MM.1S (cell line): Measurements from ENCODE around the gene MTA3.

Experiments
- DNase-seq: peaks from one replicate; pipeline ENCODE4 v3.0.0-alpha.2; 2015
- H2AFZ ChIP-seq: fragments of 300-600 bp; sonication (generic); 2 replicates; pipeline ENCODE4 v1.6.0; 2016; ENCODE audit warnings: antibody characterized with exemption, low read length
- H3F3A ChIP-seq: fragments of 300-600 bp; sonication (generic); 2 replicates; pipeline ENCODE4 v1.6.1; 2016; ENCODE audit warnings: mild to moderate bottlenecking, antibody characterized with exemption, low read length, moderate library complexity, mixed read lengths; ENCODE audit not compliant: insufficient read depth
- H3K27ac ChIP-seq: fragments of 300-600 bp; sonication (generic); 2 replicates; pipeline ENCODE4 v1.5.1; 2016; ENCODE audit warnings: mild to moderate bottlenecking, low read length
- H3K27me3 ChIP-seq: fragments of 300-600 bp; sonication (generic); replicated peaks from 2 replicates; pipeline ENCODE4 v1.6.0; 2016; ENCODE audit warnings: low read length; ENCODE audit not compliant: insufficient read depth
- H3K36me3 ChIP-seq: fragments of 300-600 bp; sonication (generic); replicated peaks from 2 replicates; pipeline ENCODE4 v1.6.1; 2016; ENCODE audit warnings: mild to moderate bottlenecking, low read length, mixed read lengths; ENCODE audit not compliant: insufficient read depth
- H3K4me1 ChIP-seq: fragments of 300-600 bp; sonication (generic); 2 replicates; pipeline ENCODE4 v1.6.1; 2016; ENCODE audit warnings: low read length, mixed read lengths
- H3K4me2 ChIP-seq: fragments of 300-600 bp; sonication (generic); 2 replicates; pipeline ENCODE4 v1.6.0; 2016; ENCODE audit warnings: low read depth, low read length
- H3K4me3 ChIP-seq: fragments of 300-600 bp; sonication (generic); 2 replicates; pipeline ENCODE4 v1.5.1; 2016; ENCODE audit warnings: low read length, mixed read lengths
- H3K79me2 ChIP-seq: fragments of 300-600 bp; sonication (generic); 2 replicates; pipeline ENCODE4 v1.6.1; 2016; ENCODE audit warnings: mixed run types, low read length, mixed read lengths
- H3K9ac ChIP-seq: fragments of 300-600 bp; sonication (generic); 2 replicates; pipeline ENCODE4 v1.6.1; 2016; ENCODE audit warnings: low read length, mixed read lengths
- H3K9me2 ChIP-seq: fragments of 300-600 bp; sonication (generic); replicated peaks from 2 replicates; pipeline ENCODE4 v1.6.1; 2016; ENCODE audit warnings: mild to moderate bottlenecking, low read length, mixed read lengths; ENCODE audit not compliant: insufficient read depth
- H3K9me3 ChIP-seq: fragments of 300-600 bp; sonication (generic); replicated peaks from 2 replicates; pipeline ENCODE4 v1.6.1; 2016; ENCODE audit warnings: mild to moderate bottlenecking, low read length, mixed read lengths; ENCODE audit not compliant: insufficient read depth
- H4K20me1 ChIP-seq: fragments of 300-600 bp; sonication (generic); 2 replicates; pipeline ENCODE4 v1.6.1; 2016; ENCODE audit warnings: mild to moderate bottlenecking, low read length, moderate library complexity, mixed read lengths; ENCODE audit not compliant: insufficient read depth
- EZH2 ChIP-seq: fragments of 300-600 bp; sonication (generic); optimal IDR thresholded peaks from 2 replicates; pipeline ENCODE3; 2017; ENCODE audit warnings: low read depth, mild to moderate bottlenecking, antibody characterized with exemption, low read length, mixed read lengths
- EZH2phosphoT487 ChIP-seq: fragments of 300-600 bp; sonication (generic); IDR thresholded peaks from 2 replicates; pipeline ENCODE4 v1.6.1; 2018; ENCODE audit warnings: antibody characterized with exemption, low read length
- TF ChIP-seq, protein P1 (sequence below): fragments of 300-600 bp; sonication (generic); IDR thresholded peaks from 2 replicates; pipeline ENCODE4 v1.5.1; 2016; ENCODE audit warnings: antibody characterized with exemption, low read length, mixed read lengths

The MTA3 gene

DNA sequence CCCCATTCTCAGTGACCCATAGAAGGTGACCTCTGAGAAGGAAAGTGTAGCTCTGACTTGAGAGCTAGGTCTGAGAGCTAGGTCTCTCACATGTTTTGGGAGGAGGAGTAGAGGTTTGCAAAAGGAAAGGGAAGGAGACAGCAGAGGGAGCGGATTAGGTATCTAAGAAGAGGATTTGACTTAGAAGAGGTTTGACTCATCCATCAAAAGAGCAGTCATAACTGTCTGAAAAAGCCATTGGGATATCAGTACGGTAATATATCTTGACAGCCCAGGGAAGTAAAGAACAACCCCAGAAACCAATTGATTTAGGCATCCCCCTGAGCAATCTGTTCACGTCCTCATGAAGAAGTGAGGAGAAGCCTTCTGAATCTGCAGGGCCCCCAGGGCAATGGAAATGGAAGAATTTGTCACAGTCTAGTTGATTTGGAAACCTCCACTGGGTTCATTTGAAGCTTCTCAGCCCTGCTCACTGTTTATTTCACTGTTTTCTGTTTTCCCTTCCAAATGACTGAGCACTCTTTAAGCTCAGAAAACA lies 176.2 kb downstream of the MTA3 start:
- H3K27me3 ChIP-seq, result no peaks in the 10 kb centered on the region
- H2AFZ ChIP-seq, result no peak overlapping the region
- no peaks in the 10 kb centered on the region; the same call in 1 of the 2 replicates for H3K9me2 ChIP-seq
- no peaks in the 10 kb centered on the region for H3K9me3 ChIP-seq
- H3K27ac ChIP-seq, result no peak overlapping the region
- H3K4me3 ChIP-seq, result no peak overlapping the region
- no peaks in the 10 kb centered on the region for H3K36me3 ChIP-seq
- TF ChIP-seq EZH2phosphoT487, result no peak
- TF ChIP-seq EZH2, result no peak
- TF ChIP-seq, protein P1, sequence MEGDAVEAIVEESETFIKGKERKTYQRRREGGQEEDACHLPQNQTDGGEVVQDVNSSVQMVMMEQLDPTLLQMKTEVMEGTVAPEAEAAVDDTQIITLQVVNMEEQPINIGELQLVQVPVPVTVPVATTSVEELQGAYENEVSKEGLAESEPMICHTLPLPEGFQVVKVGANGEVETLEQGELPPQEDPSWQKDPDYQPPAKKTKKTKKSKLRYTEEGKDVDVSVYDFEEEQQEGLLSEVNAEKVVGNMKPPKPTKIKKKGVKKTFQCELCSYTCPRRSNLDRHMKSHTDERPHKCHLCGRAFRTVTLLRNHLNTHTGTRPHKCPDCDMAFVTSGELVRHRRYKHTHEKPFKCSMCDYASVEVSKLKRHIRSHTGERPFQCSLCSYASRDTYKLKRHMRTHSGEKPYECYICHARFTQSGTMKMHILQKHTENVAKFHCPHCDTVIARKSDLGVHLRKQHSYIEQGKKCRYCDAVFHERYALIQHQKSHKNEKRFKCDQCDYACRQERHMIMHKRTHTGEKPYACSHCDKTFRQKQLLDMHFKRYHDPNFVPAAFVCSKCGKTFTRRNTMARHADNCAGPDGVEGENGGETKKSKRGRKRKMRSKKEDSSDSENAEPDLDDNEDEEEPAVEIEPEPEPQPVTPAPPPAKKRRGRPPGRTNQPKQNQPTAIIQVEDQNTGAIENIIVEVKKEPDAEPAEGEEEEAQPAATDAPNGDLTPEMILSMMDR, result no peak
- no peak overlapping the region for H3K9ac ChIP-seq
- no peak overlapping the region for H3K4me2 ChIP-seq
- H3K4me1 ChIP-seq, result no peaks in the 10 kb centered on the region
- H4K20me1 ChIP-seq, result no peaks in the 10 kb centered on the region
- H3F3A ChIP-seq, result no peaks in the 10 kb centered on the region
- no peaks in the 10 kb centered on the region for H3K79me2 ChIP-seq
- DNase-seq, result no peak

DNA sequence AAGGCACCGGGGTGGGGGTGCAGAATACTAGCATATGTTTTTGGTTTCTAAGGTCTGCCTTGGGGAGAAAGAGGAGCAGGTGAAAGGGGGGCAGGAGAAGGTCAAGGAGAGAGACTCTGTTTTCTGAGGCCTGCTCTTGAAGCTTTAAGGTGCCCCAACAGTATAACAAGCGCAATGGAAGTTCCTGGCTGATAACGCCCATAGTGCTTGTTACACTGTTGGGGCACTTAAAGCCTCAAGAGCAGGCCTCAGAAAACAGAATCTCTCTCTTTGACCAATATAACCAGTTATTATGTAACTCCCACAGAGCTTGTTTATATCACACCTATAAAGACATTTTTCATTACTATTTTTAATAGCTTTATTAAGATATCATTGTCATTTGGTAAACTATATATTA lies 179.0 kb downstream of the MTA3 start:
- no peaks in the 10 kb centered on the region for H4K20me1 ChIP-seq
- no peaks in the 10 kb centered on the region for H3K4me1 ChIP-seq
- no peak overlapping the region for H3K27ac ChIP-seq
- H3K9ac ChIP-seq, result no peak overlapping the region
- H3K9me3 ChIP-seq, result no peaks in the 10 kb centered on the region
- no peaks in the 10 kb centered on the region for H3K9me2 ChIP-seq
- no peaks in the 10 kb centered on the region for H3F3A ChIP-seq
- no peaks in the 10 kb centered on the region for H3K79me2 ChIP-seq
- H3K27me3 ChIP-seq, result no peaks in the 10 kb centered on the region
- H3K4me2 ChIP-seq, result no peak overlapping the region
- H3K4me3 ChIP-seq, result no peak overlapping the region
- H2AFZ ChIP-seq, result no peak overlapping the region
- TF ChIP-seq, protein P1, result no peak
- TF ChIP-seq EZH2phosphoT487, result no peak
- TF ChIP-seq EZH2, result no peak
- no peaks in the 10 kb centered on the region for H3K36me3 ChIP-seq
- DNase-seq, result no peak

DNA sequence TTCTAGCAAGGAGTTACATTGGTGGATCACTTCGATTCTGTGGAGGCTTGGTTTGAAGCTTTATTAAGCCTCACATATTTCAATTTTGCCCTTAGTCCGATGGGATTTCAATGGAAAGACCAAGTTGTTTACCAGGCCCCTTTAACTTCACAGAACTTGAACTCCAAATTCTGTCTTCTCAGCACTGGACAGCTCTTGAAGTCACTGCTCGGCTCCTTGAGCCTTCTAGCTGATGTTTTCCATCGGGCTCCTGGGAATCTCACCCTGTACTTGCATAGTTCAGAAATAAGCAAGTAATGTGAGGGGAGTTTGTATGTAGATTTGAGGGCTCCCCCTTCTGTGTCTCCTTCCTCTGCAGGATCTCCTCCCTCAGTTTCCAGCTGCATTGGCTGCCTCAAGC lies 180.4 kb downstream of the MTA3 start:
- TF ChIP-seq EZH2, result no peak
- TF ChIP-seq, protein P1, result no peak
- no peak for TF ChIP-seq EZH2phosphoT487
- H4K20me1 ChIP-seq, result no peaks in the 10 kb centered on the region
- no peaks in the 10 kb centered on the region for H3K27me3 ChIP-seq
- no peaks in the 10 kb centered on the region for H3K4me1 ChIP-seq
- no peak for DNase-seq
- no peak overlapping the region for H3K27ac ChIP-seq
- H3K4me2 ChIP-seq, result no peak overlapping the region
- H2AFZ ChIP-seq, result no peak overlapping the region
- H3K4me3 ChIP-seq, result no peak overlapping the region
- no peak overlapping the region for H3K9ac ChIP-seq
- H3K79me2 ChIP-seq, result no peaks in the 10 kb centered on the region
- no peaks in the 10 kb centered on the region for H3K9me2 ChIP-seq
- no peaks in the 10 kb centered on the region for H3K36me3 ChIP-seq
- no peaks in the 10 kb centered on the region for H3F3A ChIP-seq
- H3K9me3 ChIP-seq, result no peaks in the 10 kb centered on the region
